ENCODE results near the gene ICE1. TPM values are rescaled to one million over a fixed set of nuclear protein-coding genes. Genes with fewer than 3 reads are reported as not detected.
"Not testable (repeated sequence)": the region's sequence is repeated elsewhere in the genome, so short reads cannot be mapped to it uniquely, and the experiment has no call there.

The ICE1 gene
- total RNA-seq, 1 donor from 2014 or later, result 8.7 TPM

- DNase-seq (ENCODE audit: low spot score), result no peak
- ATAC-seq, result no peak
These were observed 9.7 kb downstream of the ICE1 start for GRCh38 chr5:5432020-5432707.

GRCh38 chr5:5436203-5436760 is 13.8 kb downstream of the ICE1 start:
- DNase-seq (ENCODE audit: low spot score) (no peak), ATAC-seq (no peak)

- ATAC-seq (no peak), DNase-seq (ENCODE audit: low spot score) (no peak)
These were observed 15.0 kb downstream of the ICE1 start for GRCh38 chr5:5437227-5438172.

- ATAC-seq, result no peak
- DNase-seq (ENCODE audit: low spot score), result no peak
These were observed 29.4 kb downstream of the ICE1 start for GRCh38 chr5:5451863-5452262.

GRCh38 chr5:5453131-5453530 is 30.7 kb downstream of the ICE1 start:
- no peak for DNase-seq (ENCODE audit: low spot score)
- ATAC-seq, result no peak

GRCh38 chr5:5454391-5454790 is 31.9 kb downstream of the ICE1 start:
- ATAC-seq (no peak), DNase-seq (ENCODE audit: low spot score) (no peak)

- ATAC-seq, result no peak
- DNase-seq (ENCODE audit: low spot score), result no peak
These were observed 34.4 kb downstream of the ICE1 start for GRCh38 chr5:5456858-5457257.

GRCh38 chr5:5460311-5460710 is 37.8 kb downstream of the ICE1 start:
- ATAC-seq, result no peak
- DNase-seq (ENCODE audit: low spot score), result no peak

- DNase-seq (ENCODE audit: low spot score) (no peak), ATAC-seq (no peak)
These were observed 38.5 kb downstream of the ICE1 start for GRCh38 chr5:5461012-5461411.

- no peak for ATAC-seq
- no peak for DNase-seq (ENCODE audit: low spot score)
These were observed 41.7 kb downstream of the ICE1 start for GRCh38 chr5:5464036-5464715.

- no peak for ATAC-seq
These were observed 43.8 kb downstream of the ICE1 start for GRCh38 chr5:5466227-5466626.

GRCh38 chr5:5467737-5468136 is 45.3 kb downstream of the ICE1 start:
- ATAC-seq (no peak), DNase-seq (ENCODE audit: low spot score) (no peak)

More at GRCh38 chr5:5466227-5466626, 43.8 kb downstream of the ICE1 start:
- DNase-seq (ENCODE audit: low spot score), result no peak

DNA sequence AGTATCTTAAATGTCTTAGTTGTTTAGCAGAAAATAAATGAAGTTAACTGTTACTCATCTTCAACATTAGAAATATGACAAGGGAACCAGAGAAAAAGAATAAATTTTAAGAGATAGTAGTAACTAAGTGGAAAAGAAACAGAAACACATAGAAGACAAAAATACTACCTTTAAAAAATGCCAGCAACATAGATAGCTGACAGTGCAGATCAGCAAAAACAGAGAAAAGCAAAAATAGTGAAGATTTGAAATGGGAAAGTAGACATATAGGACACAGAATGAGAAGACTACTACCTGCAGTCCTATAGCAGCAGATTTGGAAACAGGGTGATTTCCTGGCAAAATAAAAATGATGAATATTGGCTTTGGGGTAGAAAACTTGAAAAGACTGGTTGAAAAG is 48.5 kb downstream of the ICE1 start:
- no peak for ATAC-seq
- DNase-seq (ENCODE audit: low spot score), result no peak

DNA sequence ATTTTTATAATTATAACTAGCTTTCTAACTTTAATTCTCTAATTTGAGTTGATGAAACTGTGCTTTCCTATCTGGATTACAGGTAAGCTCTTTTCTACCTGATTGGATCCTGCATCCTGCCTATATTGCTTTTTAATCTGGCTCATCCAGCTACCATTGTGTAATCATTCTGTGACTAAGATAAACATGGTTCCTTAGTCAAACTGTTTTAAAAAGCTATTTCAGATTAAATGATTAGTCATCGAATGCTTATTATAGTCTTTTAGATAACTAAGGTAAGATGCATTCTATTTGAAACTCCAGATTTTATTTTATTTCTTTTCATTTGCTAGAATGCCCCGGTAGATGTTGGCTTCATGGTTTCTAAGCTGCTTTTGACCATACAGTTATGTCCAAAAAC is 50.7 kb downstream of the ICE1 start:
- ATAC-seq, result no peak
- DNase-seq (ENCODE audit: low spot score), result no peak

GRCh38 chr5:5474961-5475360 is 52.5 kb downstream of the ICE1 start:
- DNase-seq (ENCODE audit: low spot score), result no peak
- ATAC-seq, result no peak

DNA sequence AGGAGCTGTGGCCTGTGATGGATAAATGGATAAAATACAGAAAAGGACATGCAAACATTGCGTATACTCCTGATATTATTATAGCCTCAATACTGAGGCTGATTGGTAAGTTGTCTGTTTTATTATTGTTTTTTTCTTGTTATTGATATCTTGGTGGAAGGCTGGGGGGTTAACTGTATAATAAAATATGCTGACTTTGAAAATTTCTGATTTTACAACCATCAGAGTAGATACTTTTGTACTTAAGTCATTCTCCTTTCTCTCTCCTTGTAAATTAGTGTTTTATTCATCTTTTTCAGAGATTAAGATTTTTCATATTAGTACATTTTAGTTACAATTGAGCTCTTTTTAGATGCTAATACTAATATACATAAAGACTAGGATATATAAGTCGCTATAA is 53.5 kb downstream of the ICE1 start:
- no peak for ATAC-seq

GRCh38 chr5:5479578-5479977 is 57.1 kb downstream of the ICE1 start:
- DNase-seq (ENCODE audit: low spot score); ATAC-seq: not testable (repeated sequence)

More for the DNA sequence above, 53.5 kb downstream of the ICE1 start:
- DNase-seq (ENCODE audit: low spot score), result no peak

- DNase-seq (ENCODE audit: low spot score) (no peak), ATAC-seq (no peak)
These were observed 58.1 kb downstream of the ICE1 start for GRCh38 chr5:5480481-5481111.

DNA sequence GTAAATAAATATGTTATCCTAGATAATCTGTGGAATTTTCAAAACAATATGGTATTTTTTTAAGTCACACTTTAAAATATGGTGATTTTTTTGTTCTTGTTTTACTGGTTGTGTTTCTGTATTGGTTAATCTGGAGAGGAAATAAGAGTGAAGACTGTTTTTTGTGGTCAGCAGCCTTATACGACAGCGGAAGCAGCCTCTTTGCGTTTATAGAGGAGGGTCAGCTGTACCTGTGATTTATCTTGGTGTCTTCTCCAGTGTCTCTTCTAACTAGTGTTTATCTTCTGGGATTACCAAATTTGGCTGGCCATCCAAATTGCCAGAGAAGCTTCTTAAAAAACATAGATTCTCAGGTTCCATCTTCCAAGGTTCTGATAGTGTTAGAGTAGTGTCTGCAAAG is 58.7 kb downstream of the ICE1 start:
- ATAC-seq (no peak), DNase-seq (ENCODE audit: low spot score) (no peak)

DNA sequence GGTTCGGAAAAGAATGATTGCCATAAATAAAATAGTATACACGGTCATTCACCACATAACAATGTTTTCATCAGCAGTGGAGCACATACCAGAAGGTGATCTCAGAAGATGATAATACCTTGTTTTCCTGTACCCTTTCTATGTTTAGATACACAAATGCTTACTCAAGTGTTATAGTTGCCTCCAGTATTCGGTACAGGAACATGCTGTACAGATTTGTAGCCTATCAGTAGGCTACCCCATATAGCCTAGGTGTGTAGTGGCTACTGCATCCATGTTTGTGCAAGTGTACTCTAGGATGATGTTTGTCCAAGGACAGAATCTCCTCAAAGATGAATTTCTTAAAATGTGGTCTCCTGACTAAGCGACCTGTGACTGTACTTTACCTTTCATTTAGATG is 59.2 kb downstream of the ICE1 start:
- ATAC-seq (no peak), DNase-seq (ENCODE audit: low spot score) (no peak)

DNA sequence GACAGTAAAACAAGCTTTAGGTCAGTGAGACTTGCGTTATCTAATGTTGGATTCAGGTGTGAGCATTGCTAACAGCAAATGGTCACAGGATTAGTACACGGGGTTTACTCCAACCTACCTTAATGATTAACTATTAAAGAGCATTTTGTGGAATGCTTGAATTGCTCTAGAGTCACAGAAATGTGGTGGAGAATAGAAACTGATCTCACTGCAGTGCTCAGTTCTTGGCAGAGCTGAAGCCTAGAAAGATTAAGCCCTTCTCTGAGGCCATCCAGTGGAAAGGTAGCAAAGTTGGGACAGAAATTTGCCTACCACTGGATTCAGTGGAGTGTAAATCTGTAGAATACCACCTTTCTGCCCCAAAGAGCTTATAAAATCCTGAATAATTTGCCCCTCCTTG is 60.9 kb downstream of the ICE1 start:
- ATAC-seq, result no peak
- DNase-seq (ENCODE audit: low spot score), result no peak
